ENCODE measurements around the gene PRR20G.

GRCh38 chr3:127274200-127274760 is 13.6 kb downstream of the PRR20G start:
- TF ChIP-seq EZH2phosphoT487 (IDR thresholded peaks at IDR 0.05; ENCODE audit: low read depth) (no peak), CTCF (IDR thresholded peaks at IDR 0.05; ENCODE audit: low read depth, low read length) (no peak)

Data from OCI-LY3 (cell line).